GM12891 (cell line): Measurements from ENCODE around the gene SRP19.
"Not testable (repeated sequence)": the region's sequence is repeated elsewhere in the genome, so short reads cannot be mapped to it uniquely, and the experiment has no call there.

Experiments used
- DNase-seq: peaks from one replicate; pipeline ENCODE4 v3.0.0; 2011; ENCODE audit warnings: low spot score; ENCODE audit not compliant: insufficient read length
- FAIRE-seq: peaks from 2 replicates; lab custom pipeline; 2011; peaks lifted over from hg19 to GRCh38; lab: Jason Lieb, UNC
- PAX5 ChIP-seq: IDR thresholded peaks from 2 replicates; pipeline ENCODE4 v1.6.1; 2011; ENCODE audit warnings: low read length, moderate library complexity, mild to moderate bottlenecking; ENCODE audit not compliant: insufficient read depth, severe bottlenecking
- POLR2A ChIP-seq: IDR thresholded peaks from 2 replicates; pipeline ENCODE4 v1.6.1; 2011; ENCODE audit warnings: low read depth, low read length, control low read depth
- POLR2AphosphoS5 ChIP-seq: IDR thresholded peaks from 2 replicates; pipeline ENCODE4 v1.6.1; 2011; ENCODE audit warnings: low read depth, low read length, control low read depth
- POU2F2 ChIP-seq: IDR thresholded peaks from 2 replicates; pipeline ENCODE4 v1.6.1; 2011; ENCODE audit warnings: low read depth, mild to moderate bottlenecking, control low read depth, low read length, moderate library complexity
- SPI1 ChIP-seq: IDR thresholded peaks from 2 replicates; pipeline ENCODE4 v1.6.1; 2011; ENCODE audit warnings: low read depth, low read length, control low read depth
- TAF1 ChIP-seq: IDR thresholded peaks from 2 replicates; pipeline ENCODE4 v1.6.1; 2011; ENCODE audit warnings: low read depth, low read length, control low read depth

SRP19 gene

GRCh38 chr5:112867411-112867810 lies 6.3 kb downstream of the SRP19 start:
- DNase-seq (no peak), FAIRE-seq (no peak)
- TF ChIP-seq POU2F2 = no peak
- no peak for TF ChIP-seq PAX5
- TF ChIP-seq POLR2AphosphoS5 = no peak
- TF ChIP-seq TAF1 = no peak
- TF ChIP-seq SPI1 = no peak

GRCh38 chr5:112869948-112870347 lies 8.9 kb downstream of the SRP19 start:
- no peak for FAIRE-seq
- no peak for TF ChIP-seq PAX5
- TF ChIP-seq TAF1 = no peak
- TF ChIP-seq POLR2A = no peak
- TF ChIP-seq POU2F2 = no peak
- TF ChIP-seq POLR2AphosphoS5 = no peak
- no peak for TF ChIP-seq SPI1
- DNase-seq = no peak

GRCh38 chr5:112870966-112871365 lies 9.9 kb downstream of the SRP19 start:
- DNase-seq (no peak), FAIRE-seq (no peak)
- no peak for TF ChIP-seq SPI1
- no peak for TF ChIP-seq POLR2A
- TF ChIP-seq POLR2AphosphoS5 = no peak
- TF ChIP-seq POU2F2 = no peak
- no peak for TF ChIP-seq PAX5
- TF ChIP-seq TAF1 = no peak

GRCh38 chr5:112876362-112876761 lies 15.3 kb downstream of the SRP19 start:
- FAIRE-seq = no peak

GRCh38 chr5:112878101-112878500 lies 17.0 kb downstream of the SRP19 start:
- FAIRE-seq (no peak), DNase-seq (no peak)
- no peak for TF ChIP-seq PAX5
- no peak for TF ChIP-seq SPI1
- TF ChIP-seq POLR2AphosphoS5 = no peak
- TF ChIP-seq POLR2A = no peak
- TF ChIP-seq POU2F2 = no peak
- TF ChIP-seq TAF1 = no peak

More at GRCh38 chr5:112876362-112876761, 15.3 kb downstream of the SRP19 start:
- TF ChIP-seq POU2F2 = no peak
- DNase-seq = no peak

- no peak for FAIRE-seq
- no peak for DNase-seq
- TF ChIP-seq POLR2A = no peak
- TF ChIP-seq POU2F2 = no peak
- no peak for TF ChIP-seq POLR2AphosphoS5
- TF ChIP-seq SPI1 = no peak
- TF ChIP-seq TAF1 = no peak
- TF ChIP-seq PAX5 = no peak
These were observed 17.7 kb downstream of the SRP19 start for GRCh38 chr5:112878760-112879159.

- no peak for FAIRE-seq
- TF ChIP-seq POLR2AphosphoS5 (no peak), POLR2A (no peak), SPI1 (no peak), TAF1 (no peak), PAX5 (no peak), POU2F2 (no peak)
- no peak for DNase-seq
These were observed 19.3 kb downstream of the SRP19 start for GRCh38 chr5:112880219-112880964.

- DNase-seq = no peak
- no peak for FAIRE-seq
- TF ChIP-seq POU2F2 (no peak), POLR2AphosphoS5 (no peak), POLR2A (no peak), PAX5 (no peak), TAF1 (no peak), SPI1 (no peak)
These were observed 22.1 kb downstream of the SRP19 start for GRCh38 chr5:112883192-112883591.

- no peak for DNase-seq
- TF ChIP-seq POLR2AphosphoS5 (no peak), POU2F2 (no peak), TAF1 (no peak), SPI1 (no peak), PAX5 (no peak), POLR2A (no peak)
- no peak for FAIRE-seq
These were observed 23.9 kb downstream of the SRP19 start for GRCh38 chr5:112885001-112885400.

GRCh38 chr5:112886975-112887374 lies 25.9 kb downstream of the SRP19 start:
- TF ChIP-seq POU2F2 (no peak), POLR2AphosphoS5 (no peak), PAX5 (no peak), POLR2A (no peak), SPI1 (no peak), TAF1 (no peak)
- DNase-seq (no peak), FAIRE-seq (no peak)

- FAIRE-seq, DNase-seq: not testable (repeated sequence)
These were observed 31.0 kb downstream of the SRP19 start for GRCh38 chr5:112892066-112892465.
